Osteocyte (in vitro differentiated cells): ENCODE measurements around the gene PDLIM5. TPM values are rescaled to one million over a fixed set of nuclear protein-coding genes. Genes with fewer than 3 reads are reported as not detected.
A peak's percentile ranks its signal among the peaks of the same experiment; 100 is the strongest.

ENCODE experiments used
- DNase-seq: peaks from one replicate; pipeline ENCODE4 v3.0.0; 2021; ENCODE audit warnings: mixed read lengths; ENCODE audit not compliant: unreplicated experiment; ENCODE audit errors: extremely low spot score
- H3K27ac Mint-ChIP-seq: one replicate; pipeline ENCODE4 v1.8.0; 2021; ENCODE audit warnings: mild to moderate bottlenecking, mixed read lengths; ENCODE audit not compliant: unreplicated experiment
- H3K27me3 Mint-ChIP-seq: one replicate; pipeline ENCODE4 v1.8.0; 2021; ENCODE audit warnings: mixed read lengths; ENCODE audit not compliant: unreplicated experiment
- H3K36me3 Mint-ChIP-seq: one replicate; pipeline ENCODE4 v1.8.0; 2021; ENCODE audit warnings: mixed read lengths; ENCODE audit not compliant: unreplicated experiment
- H3K4me1 Mint-ChIP-seq: one replicate; pipeline ENCODE4 v1.8.0; 2021; ENCODE audit warnings: mixed read lengths; ENCODE audit not compliant: unreplicated experiment
- H3K4me3 Mint-ChIP-seq: one replicate; pipeline ENCODE4 v1.8.0; 2021; ENCODE audit warnings: mild to moderate bottlenecking, moderate library complexity, mixed read lengths; ENCODE audit not compliant: unreplicated experiment
- H3K9me3 Mint-ChIP-seq: one replicate; pipeline ENCODE4 v1.8.0; 2021; ENCODE audit warnings: mixed read lengths; ENCODE audit not compliant: unreplicated experiment
- total RNA-seq: library from RNA; stranded (reverse); gene quantifications from 2 replicates; pipeline ENCODE4 v1.2.1, GENCODE V29; 2021
- TF ChIP-seq, protein P1 (sequence below): fragments of 200-600 bp; sonication (generic); IDR thresholded peaks from 2 replicates; pipeline ENCODE4 v1.5.0; 2021; ENCODE audit warnings: antibody characterized with exemption, mild to moderate bottlenecking, moderate library complexity

Gene PDLIM5
- total RNA-seq, 1 donor from 2014 or later: 324 TPM

DNA sequence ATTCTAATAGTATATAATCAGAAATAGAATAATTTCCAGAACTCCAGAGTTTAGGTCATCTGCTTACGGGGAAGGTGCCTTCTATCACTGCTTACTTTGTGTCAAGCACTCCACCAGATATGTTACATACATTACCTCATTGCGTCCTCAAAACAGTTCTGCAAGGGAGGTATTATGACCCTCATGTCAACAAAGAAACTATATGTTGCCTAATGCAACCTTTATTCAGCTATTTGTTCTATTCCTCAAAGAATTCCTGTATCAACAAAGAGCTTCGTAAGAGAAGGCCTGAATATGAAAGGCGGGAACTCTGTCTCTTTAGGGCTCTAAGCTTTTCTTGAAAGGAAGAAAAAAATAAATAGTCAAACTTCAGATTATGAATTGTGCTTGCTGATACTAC lies 114.7 kb downstream of the PDLIM5 start:
- TF ChIP-seq, protein P1, sequence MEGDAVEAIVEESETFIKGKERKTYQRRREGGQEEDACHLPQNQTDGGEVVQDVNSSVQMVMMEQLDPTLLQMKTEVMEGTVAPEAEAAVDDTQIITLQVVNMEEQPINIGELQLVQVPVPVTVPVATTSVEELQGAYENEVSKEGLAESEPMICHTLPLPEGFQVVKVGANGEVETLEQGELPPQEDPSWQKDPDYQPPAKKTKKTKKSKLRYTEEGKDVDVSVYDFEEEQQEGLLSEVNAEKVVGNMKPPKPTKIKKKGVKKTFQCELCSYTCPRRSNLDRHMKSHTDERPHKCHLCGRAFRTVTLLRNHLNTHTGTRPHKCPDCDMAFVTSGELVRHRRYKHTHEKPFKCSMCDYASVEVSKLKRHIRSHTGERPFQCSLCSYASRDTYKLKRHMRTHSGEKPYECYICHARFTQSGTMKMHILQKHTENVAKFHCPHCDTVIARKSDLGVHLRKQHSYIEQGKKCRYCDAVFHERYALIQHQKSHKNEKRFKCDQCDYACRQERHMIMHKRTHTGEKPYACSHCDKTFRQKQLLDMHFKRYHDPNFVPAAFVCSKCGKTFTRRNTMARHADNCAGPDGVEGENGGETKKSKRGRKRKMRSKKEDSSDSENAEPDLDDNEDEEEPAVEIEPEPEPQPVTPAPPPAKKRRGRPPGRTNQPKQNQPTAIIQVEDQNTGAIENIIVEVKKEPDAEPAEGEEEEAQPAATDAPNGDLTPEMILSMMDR: no peak
- H3K27me3 Mint-ChIP-seq: no peaks in the 10 kb centered on the region
- peaks cover 8% of the 10 kb centered on the region for H3K36me3 Mint-ChIP-seq
- H3K4me1 Mint-ChIP-seq: peaks cover 51% of the 10 kb centered on the region
- peaks cover 3% of the 10 kb centered on the region for H3K9me3 Mint-ChIP-seq
- no peak overlapping the region for H3K4me3 Mint-ChIP-seq
- peak overlapping the region; percentile 18 for H3K27ac Mint-ChIP-seq
- no peak for DNase-seq

DNA sequence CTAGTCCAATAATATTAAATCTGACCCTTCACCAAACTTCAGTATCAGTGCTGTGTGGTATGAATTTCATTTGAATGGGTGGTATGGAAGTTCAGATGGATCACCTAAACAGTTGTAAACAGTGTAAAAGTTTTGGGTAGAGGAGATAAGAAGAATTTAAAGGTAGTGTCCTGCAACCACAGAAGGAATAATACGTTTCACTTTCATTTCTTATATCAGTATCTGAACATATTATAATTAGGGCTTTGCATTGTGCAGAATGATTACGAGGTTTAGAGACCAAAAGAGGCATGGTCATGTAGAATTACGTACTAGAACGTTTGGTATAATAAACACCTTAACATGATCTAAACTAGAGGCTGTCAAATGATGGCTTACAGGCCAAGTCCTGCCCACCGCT lies 116.1 kb downstream of the PDLIM5 start:
- TF ChIP-seq, protein P1: no peak
- H3K27ac Mint-ChIP-seq: peak overlapping the region; percentile 51
- peaks cover 14% of the 10 kb centered on the region for H3K36me3 Mint-ChIP-seq
- no peaks in the 10 kb centered on the region for H3K27me3 Mint-ChIP-seq
- no peak overlapping the region for H3K4me3 Mint-ChIP-seq
- DNase-seq: no peak
- peaks cover 3% of the 10 kb centered on the region for H3K9me3 Mint-ChIP-seq
- peaks cover 47% of the 10 kb centered on the region for H3K4me1 Mint-ChIP-seq

DNA sequence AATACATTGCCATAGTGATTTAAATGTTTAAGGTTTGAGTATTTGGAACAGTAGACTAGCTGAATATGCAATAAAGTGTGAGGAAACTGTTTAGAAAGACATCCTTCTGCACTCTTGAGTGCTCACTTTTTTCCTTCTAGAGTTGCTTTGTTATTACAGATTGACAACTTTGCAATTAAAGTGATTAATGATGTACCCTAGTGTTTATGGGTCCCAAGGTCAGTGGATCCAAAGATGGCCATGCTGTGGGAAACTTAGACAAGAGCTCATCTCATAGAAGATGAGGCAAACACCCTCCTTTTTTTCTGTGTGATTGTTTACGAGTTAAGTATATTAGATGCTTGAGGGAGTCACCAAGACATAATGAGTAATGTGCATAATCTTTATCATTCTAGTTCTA lies 118.8 kb downstream of the PDLIM5 start:
- Mint-ChIP-seq H3K9me3 (peaks cover 3% of the 10 kb centered on the region), H3K4me3 (no peak overlapping the region), H3K4me1 (peaks cover 56% of the 10 kb centered on the region), H3K27me3 (no peaks in the 10 kb centered on the region), H3K36me3 (peaks cover 14% of the 10 kb centered on the region), H3K27ac (no peak overlapping the region)
- no peak for DNase-seq
- TF ChIP-seq, protein P1: no peak

- Mint-ChIP-seq H3K36me3 (peaks cover 20% of the 10 kb centered on the region), H3K27me3 (no peaks in the 10 kb centered on the region), H3K4me3 (no peak overlapping the region), H3K27ac (peak overlapping the region; percentile 35), H3K9me3 (peaks cover 3% of the 10 kb centered on the region), H3K4me1 (peaks cover 62% of the 10 kb centered on the region)
- no peak for DNase-seq
- TF ChIP-seq, protein P1: peak; percentile 9
Measured at GRCh38 chr4:94571298-94571697, 119.6 kb downstream of the PDLIM5 start.

DNA sequence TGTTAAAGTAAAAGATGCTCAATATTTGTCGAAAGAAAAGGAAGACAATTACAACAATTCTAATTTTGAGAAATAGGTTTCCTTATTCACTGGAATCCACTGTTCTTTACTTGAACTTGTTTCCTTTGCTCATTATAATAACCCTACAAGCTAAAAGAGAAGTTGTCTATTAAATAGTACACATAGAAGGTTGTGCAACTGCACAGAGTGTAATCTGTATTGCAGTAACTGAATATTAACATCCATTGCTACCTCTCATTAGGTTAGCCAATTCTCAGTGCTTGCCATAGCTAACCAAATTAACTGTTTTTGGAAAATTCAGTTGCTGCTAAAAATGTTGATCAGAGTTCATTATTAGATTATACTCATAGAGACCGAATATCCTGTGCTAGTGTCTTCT lies 120.0 kb downstream of the PDLIM5 start:
- Mint-ChIP-seq H3K36me3 (peaks cover 19% of the 10 kb centered on the region), H3K9me3 (peaks cover 3% of the 10 kb centered on the region), H3K27me3 (no peaks in the 10 kb centered on the region), H3K27ac (peak overlapping the region; percentile 35), H3K4me1 (peaks cover 61% of the 10 kb centered on the region), H3K4me3 (no peak overlapping the region)
- TF ChIP-seq, protein P1: no peak
- DNase-seq: no peak
